Thoracic aorta (tissue), 2 donors: ENCODE measurements around the gene CBX4. TPM values are rescaled to one million over a fixed set of nuclear protein-coding genes. Genes with fewer than 3 reads are reported as not detected.
A peak's percentile ranks its signal among the peaks of the same experiment; 100 is the strongest.
"Not testable (repeated sequence)": the region's sequence is repeated elsewhere in the genome, so short reads cannot be mapped to it uniquely, and the experiment has no call there.

ENCODE experiments used
- ATAC-seq: fragments of 150-250 bp; one replicate; pipeline ENCODE4 v1.8.0; 2017; ENCODE audit warnings: low read depth; ENCODE audit not compliant: insufficient number of reproducible peaks, low FRiP score
- DNase-seq: peaks from one replicate; pipeline ENCODE4 v3.0.0-alpha.2; 2020; ENCODE audit warnings: low spot score
- H3K27ac ChIP-seq, 2 donors: fragments of 200-600 bp; sonication (generic); 1 replicate in 1 of 2; 2 replicates in 1 of 2; pipeline ENCODE4 v1.5.1; 2016; ENCODE audit warnings: mild to moderate bottlenecking in 2 of 2, moderate library complexity in 2 of 2
- H3K27me3 ChIP-seq: fragments of 200-600 bp; sonication (generic); replicated peaks from 2 replicates; pipeline ENCODE4 v1.6.0; 2016; ENCODE audit warnings: mild to moderate bottlenecking; ENCODE audit not compliant: insufficient read depth
- H3K36me3 ChIP-seq: fragments of 200-600 bp; sonication (generic); one replicate; pipeline ENCODE4 v1.5.1; 2016
- H3K4me1 ChIP-seq, 2 donors: fragments of 200-600 bp; sonication (generic); 1 replicate in 1 of 2; 2 replicates in 1 of 2; pipeline versions ENCODE4 v1.5.1 to v1.6.0; 2016; ENCODE audit warnings: low read depth in 2 of 2, mild to moderate bottlenecking in 1 of 2; ENCODE audit not compliant: control insufficient read depth in 1 of 2
- H3K4me3 ChIP-seq: fragments of 200-600 bp; sonication (generic); 2 replicates; pipeline ENCODE4 v1.5.1; 2016; ENCODE audit warnings: mild to moderate bottlenecking
- H3K9me3 ChIP-seq: fragments of 200-600 bp; sonication (generic); 2 replicates; pipeline ENCODE4 v1.5.1; 2016
- CTCF ChIP-seq: fragments of 200-600 bp; sonication (generic); IDR thresholded peaks from one replicate; pipeline ENCODE4 v1.5.1; 2019; ENCODE audit warnings: antibody characterized with exemption
- total RNA-seq, 2 donors: library from RNA; depleted of rRNA; stranded (reverse); fragments of >200 nt; gene quantifications; one replicate each; pipeline versions ENCODE4 v1.1.0 to v1.2.3, GENCODE V29; 2016

The CBX4 gene
- total RNA-seq, 2 donors from 2014 or later: 6.2 to 10.4 TPM

DNA sequence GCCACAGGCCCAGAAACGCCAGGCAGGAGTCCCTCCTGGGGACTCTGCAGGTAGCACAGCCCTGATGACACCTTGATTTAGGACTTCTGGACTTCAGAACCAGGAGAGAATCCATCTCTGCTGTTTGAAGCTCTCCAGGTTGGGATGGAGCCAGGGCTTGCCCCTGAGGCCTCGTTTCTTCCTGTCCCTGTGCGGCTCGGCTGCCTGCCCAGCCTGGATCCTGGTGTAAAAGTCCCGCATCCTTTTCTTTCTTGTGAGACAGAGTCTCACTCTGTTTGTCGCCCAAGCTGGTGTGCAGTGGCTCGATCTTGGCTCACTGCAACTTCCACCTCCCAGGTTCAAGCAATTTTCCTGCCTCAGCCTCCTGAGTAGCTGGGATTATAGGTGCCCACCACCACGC is 17.9 kb upstream of the CBX4 start:
- Histone ChIP-seq H3K27me3 (no peaks in the 10 kb centered on the region), H3K9me3 (no peaks in the 10 kb centered on the region), H3K4me3 (no peak overlapping the region), H3K27ac (no peak overlapping the region), H3K36me3 (no peaks in the 10 kb centered on the region), H3K4me1 (peaks cover 0 to 5% of the 10 kb centered on the region in 2 donors)
- ATAC-seq (no peak), DNase-seq (no peak)
- no peak for TF ChIP-seq CTCF

DNA sequence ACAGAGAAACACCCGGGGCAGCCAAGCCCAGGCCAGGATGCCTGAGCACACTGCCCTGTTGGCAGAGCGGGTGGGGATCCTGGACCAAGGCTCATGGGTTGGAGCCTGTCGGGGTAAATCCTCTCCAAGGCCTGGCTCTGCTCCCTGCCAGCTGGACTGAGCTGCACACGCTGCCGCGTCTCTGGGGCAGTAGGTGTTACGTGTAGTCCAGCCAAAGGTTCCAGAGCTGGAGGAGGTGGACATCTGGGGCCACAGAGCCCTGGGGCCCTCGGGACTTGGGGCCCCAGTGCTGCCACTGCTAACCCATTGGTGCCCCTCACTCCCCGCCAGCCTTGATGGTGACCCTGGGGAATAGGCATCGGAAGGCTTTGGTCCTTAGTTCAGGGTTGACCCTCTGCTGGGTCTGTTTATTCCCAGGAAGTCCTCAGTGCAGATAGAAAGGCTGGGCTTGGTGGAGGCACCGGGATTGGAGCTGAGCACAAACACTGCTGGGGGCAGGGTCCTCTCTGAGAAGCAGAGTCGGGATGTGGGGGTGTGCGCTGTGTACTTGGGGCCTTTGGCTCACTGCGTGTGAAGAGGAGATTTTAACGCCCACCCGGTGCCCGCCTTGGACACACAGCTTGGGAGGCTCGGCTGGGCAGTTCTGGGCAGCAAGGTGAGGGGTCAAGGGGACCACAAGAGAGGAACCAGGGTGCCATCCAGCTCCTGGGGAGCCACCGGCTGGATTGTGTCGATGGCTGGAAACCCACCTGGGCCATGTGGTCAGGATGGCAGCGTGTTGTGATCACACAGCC is 16.3 kb upstream of the CBX4 start:
- Histone ChIP-seq H3K27me3 (no peaks in the 10 kb centered on the region), H3K4me3 (no peak overlapping the region), H3K36me3 (no peaks in the 10 kb centered on the region), H3K9me3 (no peaks in the 10 kb centered on the region), H3K4me1 (peaks cover 0 to 5% of the 10 kb centered on the region in 2 donors), H3K27ac (no peak overlapping the region)
- DNase-seq (no peak), ATAC-seq (no peak)
- no peak for TF ChIP-seq CTCF

DNA sequence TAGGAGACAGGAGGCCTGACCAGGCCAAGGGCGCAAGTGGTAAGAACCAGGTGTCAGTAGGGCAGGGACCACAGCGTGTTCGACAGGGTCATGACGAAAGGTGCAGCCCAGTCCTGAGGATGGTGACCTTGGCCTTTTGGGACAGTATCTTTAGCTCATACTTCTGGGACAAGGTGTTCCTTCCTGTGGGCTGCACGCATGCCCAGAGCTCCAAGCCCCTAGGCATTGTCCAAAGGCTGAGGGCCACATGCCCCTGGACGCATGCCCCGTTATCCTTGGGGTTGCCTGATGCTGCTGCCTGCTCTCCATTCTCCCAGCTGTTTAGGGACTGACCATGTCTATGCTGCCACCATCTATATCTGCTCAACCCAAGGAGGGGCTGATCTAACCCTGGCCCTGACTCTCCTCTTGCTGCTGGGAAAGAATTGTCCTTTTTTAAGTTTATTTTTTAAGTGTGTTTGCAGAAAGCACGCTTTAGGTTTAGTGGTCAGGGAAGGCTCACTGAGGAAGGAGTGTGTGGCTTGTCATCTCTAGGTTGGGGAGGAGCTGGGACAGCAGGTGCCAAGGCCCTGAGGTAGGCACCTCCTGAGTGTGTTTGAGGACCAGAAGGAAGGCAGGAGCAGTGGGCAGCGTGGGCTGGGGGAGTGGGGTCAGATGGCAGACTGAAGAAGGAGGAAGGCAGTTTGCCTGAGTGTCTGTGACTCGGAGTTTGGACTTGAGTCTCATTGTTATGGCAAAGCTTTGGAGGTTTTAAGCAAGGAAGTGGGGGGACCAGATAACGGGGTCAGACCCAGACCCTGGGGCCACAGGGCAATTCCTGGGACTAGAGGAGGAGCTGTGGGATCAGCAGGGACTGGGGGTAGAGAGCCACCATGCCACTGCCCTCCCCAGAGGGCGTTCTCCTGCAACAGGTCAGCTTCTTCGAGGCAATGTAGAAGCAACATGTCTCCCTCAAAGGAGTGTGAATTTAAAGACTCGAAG is 15.1 kb upstream of the CBX4 start:
- Histone ChIP-seq H3K4me3 (no peak overlapping the region), H3K4me1 (peaks cover 0 to 5% of the 10 kb centered on the region in 2 donors), H3K27me3 (no peaks in the 10 kb centered on the region), H3K36me3 (no peaks in the 10 kb centered on the region), H3K27ac (no peak overlapping the region), H3K9me3 (no peaks in the 10 kb centered on the region)
- no peak for TF ChIP-seq CTCF
- DNase-seq: no peak
- ATAC-seq: no peak

DNA sequence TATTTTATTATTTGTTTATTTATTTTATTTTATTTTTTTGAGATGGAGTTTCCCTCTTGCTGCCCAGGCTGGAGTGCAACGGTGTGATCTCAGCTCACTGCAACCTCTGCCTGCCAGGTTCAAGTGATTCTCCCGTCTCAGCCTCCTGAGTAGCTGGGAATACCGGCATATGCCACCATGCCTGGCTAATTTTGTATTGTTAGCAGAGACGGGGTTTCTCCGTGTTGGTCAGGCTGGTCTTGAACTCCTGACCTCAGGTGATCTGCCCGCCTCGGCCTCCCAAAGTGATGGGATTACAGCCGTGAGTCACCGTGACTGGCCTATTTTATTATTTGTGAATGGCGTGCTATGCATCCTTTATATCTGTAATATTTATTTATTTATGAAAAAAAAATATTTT is 13.9 kb upstream of the CBX4 start:
- not testable (repeated sequence) for ATAC-seq, DNase-seq, H3K36me3 ChIP-seq, H3K4me1 ChIP-seq, H3K27me3 ChIP-seq, H3K9me3 ChIP-seq, H3K27ac ChIP-seq
- H3K4me3 ChIP-seq: peak overlapping the region; percentile 62

DNA sequence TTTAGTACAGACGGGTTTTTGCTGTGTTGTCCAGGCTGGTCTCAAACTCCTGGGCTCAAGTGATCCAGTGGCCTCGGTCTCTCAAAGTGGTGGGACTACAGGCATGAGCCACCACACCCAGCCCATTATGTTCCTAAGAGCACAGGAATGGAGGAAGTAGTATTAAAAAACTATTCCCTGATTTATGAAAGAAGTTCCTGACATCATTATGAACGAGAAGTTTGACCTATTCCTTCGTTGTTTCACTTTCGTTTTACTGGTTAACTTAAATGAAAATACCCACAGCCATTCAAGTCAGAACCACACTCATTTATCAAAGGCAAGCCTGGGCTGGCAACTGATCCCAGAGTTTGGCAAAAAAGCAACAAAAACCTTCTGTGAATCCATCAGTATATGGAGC is 13.5 kb upstream of the CBX4 start:
- no peak for DNase-seq
- ATAC-seq: no peak
- Histone ChIP-seq H3K4me1 (peaks cover 0 to 5% of the 10 kb centered on the region in 2 donors), H3K27ac (no peak overlapping the region), H3K27me3 (no peaks in the 10 kb centered on the region), H3K36me3 (no peaks in the 10 kb centered on the region), H3K9me3 (no peaks in the 10 kb centered on the region), H3K4me3 (peak overlapping the region; percentile 62)
- no peak for TF ChIP-seq CTCF
